ENCODE data around the gene MYMK.

MYMK gene

DNA sequence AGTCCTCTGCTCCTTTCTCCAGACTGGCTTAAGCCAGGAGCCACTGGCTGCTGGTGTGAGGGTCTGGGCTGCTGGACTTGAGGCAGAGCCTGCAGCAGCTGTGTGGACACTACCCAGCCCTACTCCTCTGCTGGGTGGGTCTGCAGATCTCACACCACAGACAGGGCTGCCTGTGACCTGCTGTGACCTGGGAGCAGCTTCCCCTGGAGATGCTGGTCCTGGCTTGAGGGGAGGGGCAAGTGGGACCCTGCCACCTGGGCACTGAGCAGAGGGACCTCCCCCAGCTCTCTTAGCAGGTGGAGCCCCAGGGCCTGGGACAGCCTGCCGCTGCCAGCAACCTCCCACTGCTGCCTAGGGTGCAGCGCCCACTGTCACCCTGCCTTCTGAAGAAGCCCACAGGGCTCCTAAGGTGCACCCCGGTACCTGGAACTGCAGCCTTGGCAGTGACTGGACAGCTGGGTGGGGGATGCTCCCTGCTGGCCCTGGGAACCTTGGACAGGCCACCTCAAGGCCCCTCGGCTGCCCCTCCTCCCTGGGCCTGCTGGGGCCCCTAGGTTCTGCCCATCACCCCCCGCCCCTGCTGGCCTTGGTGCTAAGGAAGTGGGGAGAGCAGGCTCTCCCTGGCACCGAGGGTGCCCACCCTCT, 55.9 kb downstream of the MYMK start:
- no peak for DNase-seq (ENCODE audit: low read depth in 2 of 3, low spot score in 1 of 3)

DNA sequence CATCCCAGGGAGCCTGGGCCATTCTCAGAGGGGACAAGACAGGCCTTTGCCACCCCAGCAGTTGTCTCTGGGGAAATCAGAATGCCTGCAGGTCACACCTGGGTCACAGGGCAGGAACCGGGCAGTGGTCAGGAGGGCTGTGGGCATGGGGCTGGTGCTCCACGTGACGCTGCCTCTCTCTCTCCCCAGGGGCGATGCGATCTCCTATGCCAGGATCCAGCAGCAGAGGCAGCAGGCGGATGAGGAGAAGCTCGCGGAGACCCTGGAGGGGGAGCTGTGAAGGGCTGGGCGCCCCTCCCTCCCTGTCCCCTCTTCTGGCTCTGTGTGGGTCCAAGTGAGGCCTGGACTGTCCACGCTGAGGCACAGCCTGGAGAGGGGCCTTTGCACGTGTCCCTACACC, 56.4 kb downstream of the MYMK start:
- DNase-seq (ENCODE audit: low read depth in 2 of 3, low spot score in 1 of 3) = no peak

DNA sequence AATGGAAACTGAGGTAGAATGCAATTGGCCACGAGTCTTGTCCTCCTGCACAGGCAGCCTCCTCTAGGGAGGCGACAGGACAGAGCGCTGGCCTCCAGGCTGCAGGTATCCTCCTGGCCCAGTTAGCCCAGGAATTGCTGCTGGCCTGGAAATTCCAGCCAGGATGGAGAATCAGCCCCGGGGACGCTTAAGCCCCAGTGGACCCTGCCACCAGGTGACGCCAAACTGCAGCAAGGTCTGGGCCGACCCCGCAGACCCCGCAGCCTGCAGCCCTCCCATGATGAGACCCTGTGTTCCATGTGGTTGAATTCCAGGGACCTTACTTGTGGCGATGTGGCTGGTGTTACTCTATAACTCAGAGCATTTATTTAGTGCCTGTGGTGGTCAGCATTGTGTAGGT, 57.7 kb downstream of the MYMK start:
- no peak for DNase-seq (ENCODE audit: low read depth in 2 of 3, low spot score in 1 of 3)

DNA sequence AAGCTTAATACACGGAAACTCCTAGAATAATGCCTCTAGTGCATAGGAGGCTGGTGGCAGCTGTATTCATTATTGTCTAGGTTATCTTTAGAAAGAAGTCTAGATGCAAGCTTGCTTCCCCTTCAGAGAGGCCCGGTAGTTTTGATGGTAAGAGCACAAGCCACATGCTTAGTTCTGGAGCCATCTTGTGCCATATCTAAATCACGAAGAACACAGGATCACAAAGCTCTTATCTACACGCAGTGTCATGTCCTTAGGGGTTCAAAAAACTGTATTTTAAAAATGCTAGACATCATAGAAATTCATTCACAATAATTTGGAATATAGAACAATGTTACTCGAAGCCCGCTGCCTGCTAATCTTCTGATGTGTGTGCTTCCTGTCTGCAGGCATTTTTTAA, 58.8 kb downstream of the MYMK start:
- DNase-seq (ENCODE audit: low read depth in 2 of 3, low spot score in 1 of 3) = no peak

DNA sequence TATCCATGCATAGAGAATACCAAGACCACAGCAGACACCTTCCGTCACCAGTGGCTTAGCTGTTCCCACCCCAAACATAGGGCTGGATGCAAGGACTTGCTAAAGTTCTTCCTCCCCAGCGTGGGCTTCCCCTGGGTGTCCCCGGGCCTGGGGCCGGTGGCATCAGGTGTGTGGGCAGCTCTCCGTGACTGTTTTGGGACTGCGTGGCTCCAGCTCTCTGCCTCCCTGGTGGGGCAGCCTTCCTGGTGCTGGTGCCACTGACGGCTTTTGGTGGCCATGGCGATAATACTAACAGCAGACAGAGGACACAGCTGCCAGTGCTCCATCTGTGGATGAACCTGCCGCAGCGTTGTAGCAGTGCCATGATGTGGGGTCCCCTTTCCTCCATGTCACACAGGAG, 60.1 kb downstream of the MYMK start:
- DNase-seq (ENCODE audit: low read depth in 2 of 3, low spot score in 1 of 3) = no peak

All from stimulated activated CD4-positive, alpha-beta T cell treated with anti-CD3 and anti-CD28 coated beads, Interleukin-12 subunit alpha, Interleukin-12 subunit beta, amount 100 ng/mL, for 48 hours (primary cell).